IMR-90 (cell line): ENCODE measurements around the gene TRIM73.
"Not testable (repeated sequence)": the region's sequence is repeated elsewhere in the genome, so short reads cannot be mapped to it uniquely, and the experiment has no call there.

Experiments used
- CEBPB ChIP-seq: IDR thresholded peaks from 2 replicates; pipeline ENCODE4 v1.6.1; 2012; ENCODE audit warnings: low read depth, low read length, improper control_type of control experiment
- CTCF ChIP-seq: conservative IDR thresholded peaks from 2 replicates; pipeline ENCODE4 v1.5.1; 2012; ENCODE audit warnings: mild to moderate bottlenecking, low read depth, low read length, improper control_type of control experiment
- POLR2A ChIP-seq: IDR thresholded peaks from 2 replicates; pipeline ENCODE4 v1.6.1; 2012; ENCODE audit warnings: mild to moderate bottlenecking, low read depth, low read length
- USF2 ChIP-seq: fragments of 150-350 bp; IDR thresholded peaks from 2 replicates; pipeline ENCODE4 v1.6.1; 2017; ENCODE audit warnings: mild to moderate bottlenecking, antibody characterized with exemption, low read length, low read depth

- TF ChIP-seq CTCF, CEBPB, USF2, POLR2A: not testable (repeated sequence)
These were observed 28.8 kb upstream of the TRIM73 start for GRCh38 chr7:75366643-75367042.
